SK-N-SH (cell line): ENCODE results near the gene MFSD6L.
"Not testable (repeated sequence)": the region's sequence is repeated elsewhere in the genome, so short reads cannot be mapped to it uniquely, and the experiment has no call there.

Experiments used
- GABPA ChIP-seq: IDR thresholded peaks from 2 replicates; pipeline ENCODE4 v1.4.0; 2012; ENCODE audit warnings: low read depth, mild to moderate bottlenecking
- TF ChIP-seq, protein P1 (sequence below): fragments of 150-350 bp; IDR thresholded peaks from 2 replicates; pipeline ENCODE4 v1.6.1; 2017; ENCODE audit warnings: antibody characterized with exemption, low read length, low read depth, borderline replicate concordance

DNA sequence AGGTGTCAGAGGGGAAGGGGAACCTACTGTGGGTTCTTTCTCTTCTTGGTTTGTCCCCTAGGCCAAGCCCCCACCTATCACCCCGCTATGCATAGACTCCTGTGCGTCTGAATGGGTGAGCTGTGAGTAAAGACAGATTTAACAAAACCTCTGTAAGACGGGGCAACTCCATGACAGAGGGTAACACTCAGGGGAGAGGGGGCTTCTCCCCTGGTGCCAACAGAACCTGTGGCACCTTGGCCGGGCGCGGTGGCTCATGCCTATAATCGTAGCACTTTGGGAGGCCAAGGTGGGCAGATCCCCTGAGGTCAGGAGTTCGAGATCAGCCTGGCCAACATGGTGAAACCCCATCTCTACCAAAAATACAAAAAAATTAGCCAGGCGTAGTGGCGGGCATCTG lies 6.2 kb upstream of the MFSD6L start:
- TF ChIP-seq, protein P1, sequence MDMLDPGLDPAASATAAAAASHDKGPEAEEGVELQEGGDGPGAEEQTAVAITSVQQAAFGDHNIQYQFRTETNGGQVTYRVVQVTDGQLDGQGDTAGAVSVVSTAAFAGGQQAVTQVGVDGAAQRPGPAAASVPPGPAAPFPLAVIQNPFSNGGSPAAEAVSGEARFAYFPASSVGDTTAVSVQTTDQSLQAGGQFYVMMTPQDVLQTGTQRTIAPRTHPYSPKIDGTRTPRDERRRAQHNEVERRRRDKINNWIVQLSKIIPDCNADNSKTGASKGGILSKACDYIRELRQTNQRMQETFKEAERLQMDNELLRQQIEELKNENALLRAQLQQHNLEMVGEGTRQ: not testable (repeated sequence)
- TF ChIP-seq GABPA: not testable (repeated sequence)
